HEK293 (cell line): ENCODE measurements around the gene SH3D19.

Experiments
- CTCF ChIA-PET: fragments of 350-600 bp; formaldehyde crosslinking; extraction: SDS; loops from one replicate; lab custom pipeline; 2021; ENCODE audit warnings: antibody characterized with exemption; lab: Yijun Ruan, JAX
- POLR2A ChIA-PET: fragments of 300-600 bp; formaldehyde crosslinking; extraction: SDS; loops from one replicate; lab custom pipeline; 2020; ENCODE audit warnings: antibody characterized with exemption, inconsistent platforms; lab: Yijun Ruan, JAX
- H3K27ac ChIP-seq: fragments of 200-500 bp; sonication (Bioruptor generic); 2 replicates; pipeline ENCODE4 v1.5.1; 2014; ENCODE audit warnings: low read depth, low read length, control low read depth, inconsistent platforms; ENCODE audit errors: extremely low read depth
- H3K36me3 ChIP-seq, 2 experiments: fragments of 200-500 bp in 1 of 2; sonication (Bioruptor generic) in 1 of 2; 1 replicate in 1 of 2; 2 replicates in 1 of 2; pipeline ENCODE4 v1.5.1; 2014 to 2017; ENCODE audit warnings: inconsistent platforms in 2 of 2, low read length in 2 of 2; ENCODE audit not compliant: control insufficient read depth in 2 of 2, insufficient read depth in 1 of 2
- H3K4me1 ChIP-seq: fragments of 200-500 bp; sonication (Bioruptor generic); 2 replicates; pipeline ENCODE4 v1.5.1; 2014; ENCODE audit warnings: mild to moderate bottlenecking, low read length, inconsistent platforms; ENCODE audit not compliant: control insufficient read depth, insufficient read depth
- H3K4me3 ChIP-seq: 2 replicates; pipeline ENCODE4 v1.5.1; 2011; ENCODE audit warnings: low read depth, mild to moderate bottlenecking, control low read depth, low read length, moderate library complexity
- H3K9me3 ChIP-seq: fragments of 200-500 bp; sonication (Bioruptor generic); 2 replicates; pipeline ENCODE4 v1.5.1; 2014; ENCODE audit warnings: low read depth, low read length, inconsistent platforms; ENCODE audit not compliant: control insufficient read depth, insufficient read depth
- BCL11A ChIP-seq: fragments of 450-650 bp; formaldehyde crosslinking; IDR thresholded peaks from 2 replicates; pipeline ENCODE4 v1.5.1; 2016; ENCODE audit warnings: low read depth, missing biosample characterization, missing genetic modification characterization
- SP2 ChIP-seq: fragments of 450-650 bp; formaldehyde crosslinking; IDR thresholded peaks from 2 replicates; pipeline ENCODE4 v1.5.1; 2016; ENCODE audit warnings: missing biosample characterization, missing genetic modification characterization
- TRIM28 ChIP-seq: IDR thresholded peaks from 2 replicates; pipeline ENCODE4 v1.6.1; 2011; ENCODE audit warnings: low read length, control low read depth, borderline replicate concordance
- ZFP41 ChIP-seq: fragments of 450-650 bp; formaldehyde crosslinking; IDR thresholded peaks from 2 replicates; pipeline ENCODE4 v1.5.1; 2016; ENCODE audit warnings: missing biosample characterization, missing genetic modification characterization, borderline replicate concordance
- ZNF239 ChIP-seq: fragments of 450-650 bp; formaldehyde crosslinking; IDR thresholded peaks from 2 replicates; pipeline ENCODE4 v1.5.1; 2016; ENCODE audit warnings: missing biosample characterization, missing genetic modification characterization
- ZNF24 ChIP-seq: fragments of 450-650 bp; formaldehyde crosslinking; IDR thresholded peaks from 2 replicates; pipeline ENCODE4 v1.5.1; 2016; ENCODE audit warnings: missing biosample characterization, missing genetic modification characterization
- ZNF280C ChIP-seq: fragments of 450-650 bp; formaldehyde crosslinking; IDR thresholded peaks from 2 replicates; pipeline ENCODE4 v1.5.1; 2016; ENCODE audit warnings: missing biosample characterization, missing genetic modification characterization
- ZNF398 ChIP-seq: fragments of 450-650 bp; formaldehyde crosslinking; IDR thresholded peaks from 2 replicates; pipeline ENCODE4 v1.5.1; 2017; ENCODE audit warnings: missing biosample characterization, missing genetic modification characterization
- ZNF416 ChIP-seq: fragments of 450-650 bp; formaldehyde crosslinking; IDR thresholded peaks from 2 replicates; pipeline ENCODE4 v1.5.1; 2016; ENCODE audit warnings: missing biosample characterization, missing genetic modification characterization
- ZNF549 ChIP-seq: fragments of 450-650 bp; IDR thresholded peaks from 2 replicates; pipeline ENCODE4 v1.5.1; 2018; ENCODE audit warnings: missing biosample characterization, missing genetic modification characterization, mild to moderate bottlenecking, inconsistent platforms, moderate library complexity
- ZNF600 ChIP-seq: fragments of 450-650 bp; formaldehyde crosslinking; IDR thresholded peaks from 2 replicates; pipeline ENCODE4 v1.5.1; 2016; ENCODE audit warnings: missing biosample characterization, missing genetic modification characterization
- ZNF610 ChIP-seq: fragments of 450-650 bp; formaldehyde crosslinking; IDR thresholded peaks from 2 replicates; pipeline ENCODE4 v1.5.1; 2016; ENCODE audit warnings: missing biosample characterization, missing genetic modification characterization, borderline replicate concordance
- ZNF670 ChIP-seq: fragments of 450-650 bp; formaldehyde crosslinking; IDR thresholded peaks from 2 replicates; pipeline ENCODE4 v1.5.1; 2016; ENCODE audit warnings: missing biosample characterization, missing genetic modification characterization, low read depth
- ZNF777 ChIP-seq: fragments of 450-650 bp; formaldehyde crosslinking; IDR thresholded peaks from 2 replicates; pipeline ENCODE4 v1.5.1; 2017; ENCODE audit warnings: missing biosample characterization, missing genetic modification characterization, borderline replicate concordance
- ZSCAN18 ChIP-seq: fragments of 450-650 bp; formaldehyde crosslinking; IDR thresholded peaks from 2 replicates; pipeline ENCODE4 v1.5.1; 2016; ENCODE audit warnings: missing biosample characterization, missing genetic modification characterization
- TF ChIP-seq, protein P1 (sequence below): fragments of 450-650 bp; formaldehyde crosslinking; conservative IDR thresholded peaks from 2 replicates; pipeline ENCODE4 v1.5.1; 2016; ENCODE audit warnings: low read depth, missing biosample characterization, missing genetic modification characterization
- TF ChIP-seq, protein P2 (sequence below): fragments of 450-650 bp; formaldehyde crosslinking; IDR thresholded peaks from 2 replicates; pipeline ENCODE4 v1.5.1; 2016; ENCODE audit warnings: missing biosample characterization, missing genetic modification characterization

Gene SH3D19

DNA sequence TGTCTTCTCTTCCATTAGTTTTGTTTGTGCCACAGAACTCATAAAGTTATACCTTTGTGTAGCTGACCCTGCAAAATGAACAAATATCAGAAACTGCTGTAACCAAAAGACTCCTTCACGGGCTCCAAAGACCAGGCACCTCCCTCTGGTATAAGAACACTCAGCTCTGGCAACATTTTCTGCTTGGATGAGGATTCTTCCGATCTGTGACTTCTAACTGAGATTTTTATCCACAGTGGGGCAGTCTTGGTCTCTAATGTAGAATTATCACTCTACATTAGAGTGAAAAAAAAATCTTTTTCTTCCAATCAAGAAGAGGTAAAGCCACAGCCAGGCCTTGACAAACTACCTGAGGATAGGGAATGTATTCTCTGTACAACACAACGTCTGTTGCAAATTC lies 86.9 kb downstream of the SH3D19 start:
- Histone ChIP-seq H3K36me3 (peaks cover 0 to 3% of the 10 kb centered on the region in 2 experiments; a peak in 1 of 3 replicates), H3K4me1 (peaks cover 5% of the 10 kb centered on the region), H3K27ac (no peak overlapping the region), H3K4me3 (no peak overlapping the region), H3K9me3 (no peaks in the 10 kb centered on the region)
- TF ChIP-seq SP2 (no peak), ZNF610 (tag by site-specific recombination) (no peak), ZNF398 (tag by site-specific recombination) (no peak), ZSCAN18 (tag by site-specific recombination) (no peak), ZNF549 (tag by site-specific recombination) (no peak), ZNF670 (tag by site-specific recombination) (no peak), ZNF280C (no peak), ZNF239 (no peak), TRIM28 (no peak), BCL11A (tag by site-specific recombination) (no peak), ZFP41 (no peak), ZNF416 (no peak), ZNF777 (tag by site-specific recombination) (no peak), ZNF600 (tag by site-specific recombination) (no peak), ZNF24 (no peak)
- TF ChIP-seq, protein P1, sequence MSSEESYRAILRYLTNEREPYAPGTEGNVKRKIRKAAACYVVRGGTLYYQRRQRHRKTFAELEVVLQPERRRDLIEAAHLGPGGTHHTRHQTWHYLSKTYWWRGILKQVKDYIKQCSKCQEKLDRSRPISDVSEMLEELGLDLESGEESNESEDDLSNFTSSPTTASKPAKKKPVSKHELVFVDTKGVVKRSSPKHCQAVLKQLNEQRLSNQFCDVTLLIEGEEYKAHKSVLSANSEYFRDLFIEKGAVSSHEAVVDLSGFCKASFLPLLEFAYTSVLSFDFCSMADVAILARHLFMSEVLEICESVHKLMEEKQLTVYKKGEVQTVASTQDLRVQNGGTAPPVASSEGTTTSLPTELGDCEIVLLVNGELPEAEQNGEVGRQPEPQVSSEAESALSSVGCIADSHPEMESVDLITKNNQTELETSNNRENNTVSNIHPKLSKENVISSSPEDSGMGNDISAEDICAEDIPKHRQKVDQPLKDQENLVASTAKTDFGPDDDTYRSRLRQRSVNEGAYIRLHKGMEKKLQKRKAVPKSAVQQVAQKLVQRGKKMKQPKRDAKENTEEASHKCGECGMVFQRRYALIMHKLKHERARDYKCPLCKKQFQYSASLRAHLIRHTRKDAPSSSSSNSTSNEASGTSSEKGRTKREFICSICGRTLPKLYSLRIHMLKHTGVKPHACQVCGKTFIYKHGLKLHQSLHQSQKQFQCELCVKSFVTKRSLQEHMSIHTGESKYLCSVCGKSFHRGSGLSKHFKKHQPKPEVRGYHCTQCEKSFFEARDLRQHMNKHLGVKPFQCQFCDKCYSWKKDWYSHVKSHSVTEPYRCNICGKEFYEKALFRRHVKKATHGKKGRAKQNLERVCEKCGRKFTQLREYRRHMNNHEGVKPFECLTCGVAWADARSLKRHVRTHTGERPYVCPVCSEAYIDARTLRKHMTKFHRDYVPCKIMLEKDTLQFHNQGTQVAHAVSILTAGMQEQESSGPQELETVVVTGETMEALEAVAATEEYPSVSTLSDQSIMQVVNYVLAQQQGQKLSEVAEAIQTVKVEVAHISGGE (tag by site-specific recombination), result no peak
- TF ChIP-seq, protein P2, sequence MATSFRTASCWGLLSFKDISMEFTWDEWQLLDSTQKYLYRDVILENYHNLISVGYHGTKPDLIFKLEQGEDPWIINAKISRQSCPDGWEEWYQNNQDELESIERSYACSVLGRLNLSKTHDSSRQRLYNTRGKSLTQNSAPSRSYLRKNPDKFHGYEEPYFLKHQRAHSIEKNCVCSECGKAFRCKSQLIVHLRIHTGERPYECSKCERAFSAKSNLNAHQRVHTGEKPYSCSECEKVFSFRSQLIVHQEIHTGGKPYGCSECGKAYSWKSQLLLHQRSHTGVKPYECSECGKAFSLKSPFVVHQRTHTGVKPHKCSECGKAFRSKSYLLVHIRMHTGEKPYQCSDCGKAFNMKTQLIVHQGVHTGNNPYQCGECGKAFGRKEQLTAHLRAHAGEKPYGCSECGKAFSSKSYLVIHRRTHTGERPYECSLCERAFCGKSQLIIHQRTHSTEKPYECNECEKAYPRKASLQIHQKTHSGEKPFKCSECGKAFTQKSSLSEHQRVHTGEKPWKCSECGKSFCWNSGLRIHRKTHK, result no peak
- CTCF ChIA-PET, result no interaction called here
- POLR2A ChIA-PET, result no interaction called here
